ENCODE measurements around the gene SH3RF3. TPM values are rescaled to one million over a fixed set of nuclear protein-coding genes. Genes with fewer than 3 reads are reported as not detected.

SH3RF3 gene
- total RNA-seq, 2 donors from 2014 or later = 1.4 to 17.0 TPM

DNA sequence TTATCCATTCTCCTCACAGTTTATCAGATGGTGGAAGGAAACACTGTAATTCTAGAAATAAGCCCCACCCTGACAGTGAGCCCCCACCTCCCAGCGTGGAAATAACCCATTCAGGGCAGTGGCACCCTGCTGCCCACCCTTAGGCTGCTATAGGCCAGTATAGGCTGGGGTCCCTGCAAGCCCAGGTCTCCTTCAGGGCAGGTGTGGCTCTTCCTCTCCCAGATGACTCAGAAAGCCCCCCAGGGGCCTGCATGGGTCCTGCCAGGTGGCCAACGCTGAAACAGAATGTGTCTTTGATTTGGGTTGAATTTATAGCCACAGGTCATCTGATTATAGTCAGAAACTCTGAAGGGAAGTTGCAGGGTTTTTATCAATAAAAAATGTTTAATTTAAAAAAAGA, 136.4 kb downstream of the SH3RF3 start:
- 68% methylated on average over 2 of the region's 2 CpGs for WGBS
- H3K4me3 ChIP-seq = no peak overlapping the region
- H3K4me1 ChIP-seq (replicated peaks) = no peaks in the 10 kb centered on the region
- H3K27me3 ChIP-seq (replicated peaks; ENCODE audit: insufficient read depth) = no peaks in the 10 kb centered on the region
- DNase-seq (ENCODE audit: low spot score) = no peak
- no peaks in the 10 kb centered on the region for H3K9me3 ChIP-seq
- H3K36me3 ChIP-seq = no peaks in the 10 kb centered on the region
- TF ChIP-seq CTCF (IDR thresholded peaks at IDR 0.05) (no peak), POLR2AphosphoS5 (IDR thresholded peaks at IDR 0.05) (no peak), POLR2A (IDR thresholded peaks at IDR 0.05) (no peak)
- intact Hi-C loops (cut with DNase I) = no loop called here
- no peak overlapping the region for H3K27ac ChIP-seq

DNA sequence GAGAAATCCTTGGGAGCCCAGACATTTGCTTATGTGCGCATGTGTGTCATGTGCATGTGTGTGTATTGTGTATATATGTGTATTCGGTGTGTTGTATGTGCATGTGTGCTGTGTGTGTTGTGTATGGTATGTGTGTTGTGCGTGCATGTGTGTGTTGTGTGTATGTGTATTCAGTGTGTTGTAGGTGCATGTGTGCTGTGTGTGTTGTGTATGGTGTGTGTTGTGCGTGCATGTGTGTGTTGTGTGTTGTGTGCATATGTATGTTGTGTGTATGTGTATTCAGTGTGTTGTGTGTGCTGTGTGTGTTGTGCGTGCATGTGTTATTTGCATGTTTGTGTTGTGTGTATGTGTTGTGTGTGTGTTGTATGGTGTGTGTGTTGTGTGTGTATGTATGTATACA, 136.9 kb downstream of the SH3RF3 start:
- no peak for TF ChIP-seq CTCF (IDR thresholded peaks at IDR 0.05)
- no peak for TF ChIP-seq POLR2AphosphoS5 (IDR thresholded peaks at IDR 0.05)
- no peak for TF ChIP-seq POLR2A (IDR thresholded peaks at IDR 0.05)

DNA sequence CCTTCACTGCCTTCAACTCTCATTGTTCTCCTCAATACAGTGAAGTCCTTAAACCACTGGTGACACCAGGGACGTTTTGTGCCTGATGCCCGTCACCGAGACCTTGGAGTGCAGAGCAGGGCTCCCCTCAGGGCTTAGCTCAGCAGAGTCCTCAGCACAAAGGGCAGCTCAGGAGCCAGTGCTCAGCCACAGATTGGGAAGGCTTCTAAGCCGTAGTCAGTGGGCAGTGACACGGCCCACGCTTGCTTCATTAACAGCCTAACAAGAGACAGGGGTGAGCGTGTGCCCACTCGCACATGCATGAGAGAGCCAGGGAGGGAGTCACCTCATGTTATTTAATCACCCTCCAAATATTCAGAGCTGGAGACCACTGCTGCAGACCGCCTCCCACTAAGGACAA, 137.5 kb downstream of the SH3RF3 start:
- Histone ChIP-seq H3K36me3 (no peaks in the 10 kb centered on the region), H3K4me1 (replicated peaks) (no peaks in the 10 kb centered on the region), H3K9me3 (no peaks in the 10 kb centered on the region), H3K4me3 (no peak overlapping the region), H3K27ac (no peak overlapping the region), H3K27me3 (replicated peaks; ENCODE audit: insufficient read depth) (no peaks in the 10 kb centered on the region)
- DNase-seq (ENCODE audit: low spot score) = no peak
- intact Hi-C loops (cut with DNase I) = no loop called here
- 68% methylated on average over 9 of the region's 9 CpGs for WGBS
- TF ChIP-seq CTCF (IDR thresholded peaks at IDR 0.05) (no peak), POLR2AphosphoS5 (IDR thresholded peaks at IDR 0.05) (no peak), POLR2A (IDR thresholded peaks at IDR 0.05) (no peak)

More for the DNA sequence above, 136.9 kb downstream of the SH3RF3 start:
- Histone ChIP-seq H3K4me1 (replicated peaks) (no peaks in the 10 kb centered on the region), H3K9me3 (no peaks in the 10 kb centered on the region), H3K36me3 (no peaks in the 10 kb centered on the region), H3K27ac (no peak overlapping the region), H3K4me3 (no peak overlapping the region), H3K27me3 (replicated peaks; ENCODE audit: insufficient read depth) (no peaks in the 10 kb centered on the region)
- intact Hi-C loops (cut with DNase I) = no loop called here
- DNase-seq (ENCODE audit: low spot score) = no peak
- 96% methylated on average over 5 of the region's 5 CpGs for WGBS

GRCh38 chr2:109266998-109267854, 138.2 kb downstream of the SH3RF3 start:
- Histone ChIP-seq H3K27me3 (replicated peaks; ENCODE audit: insufficient read depth) (no peaks in the 10 kb centered on the region), H3K27ac (no peak overlapping the region), H3K9me3 (no peaks in the 10 kb centered on the region), H3K4me3 (no peak overlapping the region), H3K4me1 (replicated peaks) (no peaks in the 10 kb centered on the region), H3K36me3 (no peaks in the 10 kb centered on the region)
- 69% methylated on average over 16 of the region's 16 CpGs for WGBS
- intact Hi-C loops (cut with DNase I) = no loop called here
- no peak for TF ChIP-seq CTCF (IDR thresholded peaks at IDR 0.05)
- no peak for TF ChIP-seq POLR2A (IDR thresholded peaks at IDR 0.05)
- TF ChIP-seq POLR2AphosphoS5 (IDR thresholded peaks at IDR 0.05) = no peak
- DNase-seq (ENCODE audit: low spot score) = no peak

- Histone ChIP-seq H3K9me3 (no peaks in the 10 kb centered on the region), H3K27ac (no peak overlapping the region), H3K4me3 (no peak overlapping the region), H3K27me3 (replicated peaks; ENCODE audit: insufficient read depth) (no peaks in the 10 kb centered on the region), H3K4me1 (replicated peaks) (no peaks in the 10 kb centered on the region), H3K36me3 (no peaks in the 10 kb centered on the region)
- TF ChIP-seq POLR2AphosphoS5 (IDR thresholded peaks at IDR 0.05) (no peak), POLR2A (IDR thresholded peaks at IDR 0.05) (no peak), CTCF (IDR thresholded peaks at IDR 0.05) (no peak)
- WGBS = 97% methylated on average over 7 of the region's 7 CpGs
- DNase-seq (ENCODE audit: low spot score) = no peak
- intact Hi-C loops (cut with DNase I) = no loop called here
Measured at GRCh38 chr2:109268916-109269315, 139.9 kb downstream of the SH3RF3 start.
